ENCODE results near the gene TEX11.
"Not testable (repeated sequence)": the region's sequence is repeated elsewhere in the genome, so short reads cannot be mapped to it uniquely, and the experiment has no call there.

DNA sequence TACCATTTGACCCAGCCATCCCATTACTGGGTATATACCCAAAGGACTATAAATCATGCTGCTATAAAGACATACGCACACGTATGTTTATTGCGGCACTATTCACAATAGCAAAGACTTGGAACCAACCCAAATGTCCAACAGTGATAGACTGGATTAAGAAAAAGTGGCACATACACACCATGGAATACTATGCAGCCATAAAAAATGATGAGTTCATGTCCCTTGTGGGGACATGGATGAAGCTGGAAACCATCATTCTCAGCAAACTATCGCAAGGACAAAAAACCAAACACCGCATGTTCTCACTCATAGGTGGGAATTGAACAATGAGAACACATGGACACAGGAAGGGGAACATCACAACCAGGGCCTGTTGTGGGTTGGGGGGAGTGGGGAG, 174.7 kb downstream of the TEX11 start:
- TF ChIP-seq, protein P1, sequence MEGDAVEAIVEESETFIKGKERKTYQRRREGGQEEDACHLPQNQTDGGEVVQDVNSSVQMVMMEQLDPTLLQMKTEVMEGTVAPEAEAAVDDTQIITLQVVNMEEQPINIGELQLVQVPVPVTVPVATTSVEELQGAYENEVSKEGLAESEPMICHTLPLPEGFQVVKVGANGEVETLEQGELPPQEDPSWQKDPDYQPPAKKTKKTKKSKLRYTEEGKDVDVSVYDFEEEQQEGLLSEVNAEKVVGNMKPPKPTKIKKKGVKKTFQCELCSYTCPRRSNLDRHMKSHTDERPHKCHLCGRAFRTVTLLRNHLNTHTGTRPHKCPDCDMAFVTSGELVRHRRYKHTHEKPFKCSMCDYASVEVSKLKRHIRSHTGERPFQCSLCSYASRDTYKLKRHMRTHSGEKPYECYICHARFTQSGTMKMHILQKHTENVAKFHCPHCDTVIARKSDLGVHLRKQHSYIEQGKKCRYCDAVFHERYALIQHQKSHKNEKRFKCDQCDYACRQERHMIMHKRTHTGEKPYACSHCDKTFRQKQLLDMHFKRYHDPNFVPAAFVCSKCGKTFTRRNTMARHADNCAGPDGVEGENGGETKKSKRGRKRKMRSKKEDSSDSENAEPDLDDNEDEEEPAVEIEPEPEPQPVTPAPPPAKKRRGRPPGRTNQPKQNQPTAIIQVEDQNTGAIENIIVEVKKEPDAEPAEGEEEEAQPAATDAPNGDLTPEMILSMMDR (IDR thresholded peaks at IDR 0.05; ENCODE audit: low read depth, low read length): not testable (repeated sequence)
- not testable (repeated sequence) for TF ChIP-seq POLR2A (IDR thresholded peaks at IDR 0.05; ENCODE audit: extremely low read depth, insufficient read length); MYC (IDR thresholded peaks at IDR 0.05; ENCODE audit: low read depth, low read length)
- TF ChIP-seq, protein P2, sequence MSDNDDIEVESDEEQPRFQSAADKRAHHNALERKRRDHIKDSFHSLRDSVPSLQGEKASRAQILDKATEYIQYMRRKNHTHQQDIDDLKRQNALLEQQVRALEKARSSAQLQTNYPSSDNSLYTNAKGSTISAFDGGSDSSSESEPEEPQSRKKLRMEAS (IDR thresholded peaks at IDR 0.05; ENCODE audit: low read depth, low read length): not testable (repeated sequence)

Data from NB4 (cell line).